ENCODE measurements around the gene HAGHL.

Gene HAGHL

DNA sequence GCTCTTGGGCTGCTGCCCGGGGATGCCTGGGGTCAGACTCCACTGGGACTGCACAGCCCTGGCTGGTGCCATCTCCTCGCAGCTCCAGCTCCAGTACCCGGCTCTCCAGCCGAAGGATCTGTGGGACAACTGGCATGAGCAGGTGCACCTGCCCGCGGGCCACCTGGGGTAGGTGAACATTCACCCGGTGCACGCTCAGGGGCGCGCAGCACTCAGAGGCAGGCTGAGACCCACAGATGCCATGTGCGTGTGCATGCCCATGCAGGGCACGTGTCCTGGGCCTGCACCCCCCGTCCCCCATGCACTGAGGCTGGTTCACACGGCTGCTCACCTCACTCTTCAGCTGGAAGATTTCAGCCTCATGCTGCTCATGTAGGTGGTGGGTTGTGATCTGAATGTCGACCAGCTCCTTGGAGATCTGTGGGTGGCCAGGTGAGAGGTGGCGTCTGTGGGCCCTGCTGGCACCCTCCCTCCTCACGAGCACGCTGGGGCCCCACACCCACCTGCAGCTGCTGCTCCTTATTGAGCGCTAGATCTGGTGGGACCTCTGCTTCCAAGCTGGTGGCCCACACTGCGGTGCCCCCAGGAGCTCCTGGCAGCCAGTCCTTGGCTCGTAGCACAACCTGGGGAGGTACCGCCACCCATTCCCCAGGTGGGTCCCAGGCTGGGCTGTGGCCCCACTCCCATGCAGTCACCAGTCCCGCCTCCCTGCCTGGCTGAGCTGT is 1.3 kb upstream of the HAGHL start:
- H3K4me3 ChIP-seq, result no peak overlapping the region
- no peak overlapping the region for H3K27ac ChIP-seq
- DNase-seq (ENCODE audit: low spot score), result no peak
- TF ChIP-seq, protein P1, sequence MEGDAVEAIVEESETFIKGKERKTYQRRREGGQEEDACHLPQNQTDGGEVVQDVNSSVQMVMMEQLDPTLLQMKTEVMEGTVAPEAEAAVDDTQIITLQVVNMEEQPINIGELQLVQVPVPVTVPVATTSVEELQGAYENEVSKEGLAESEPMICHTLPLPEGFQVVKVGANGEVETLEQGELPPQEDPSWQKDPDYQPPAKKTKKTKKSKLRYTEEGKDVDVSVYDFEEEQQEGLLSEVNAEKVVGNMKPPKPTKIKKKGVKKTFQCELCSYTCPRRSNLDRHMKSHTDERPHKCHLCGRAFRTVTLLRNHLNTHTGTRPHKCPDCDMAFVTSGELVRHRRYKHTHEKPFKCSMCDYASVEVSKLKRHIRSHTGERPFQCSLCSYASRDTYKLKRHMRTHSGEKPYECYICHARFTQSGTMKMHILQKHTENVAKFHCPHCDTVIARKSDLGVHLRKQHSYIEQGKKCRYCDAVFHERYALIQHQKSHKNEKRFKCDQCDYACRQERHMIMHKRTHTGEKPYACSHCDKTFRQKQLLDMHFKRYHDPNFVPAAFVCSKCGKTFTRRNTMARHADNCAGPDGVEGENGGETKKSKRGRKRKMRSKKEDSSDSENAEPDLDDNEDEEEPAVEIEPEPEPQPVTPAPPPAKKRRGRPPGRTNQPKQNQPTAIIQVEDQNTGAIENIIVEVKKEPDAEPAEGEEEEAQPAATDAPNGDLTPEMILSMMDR (IDR thresholded peaks at IDR 0.05), result no peak

DNA sequence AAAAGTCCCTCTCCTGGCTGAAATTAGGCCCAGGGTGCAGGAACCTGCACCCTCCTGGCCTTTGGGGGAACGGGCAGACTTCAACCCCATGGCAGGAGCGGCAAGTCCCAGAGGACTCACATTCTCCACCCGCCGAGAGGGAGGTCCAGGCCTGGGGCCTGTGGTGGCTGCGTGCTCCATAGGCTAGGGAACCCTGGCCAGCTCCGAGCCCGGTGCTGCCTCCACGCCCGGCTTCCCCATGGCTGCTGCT is 793 bp upstream of the HAGHL start:
- DNase-seq (ENCODE audit: low spot score), result no peak
- TF ChIP-seq, protein P1 (IDR thresholded peaks at IDR 0.05), result no peak
- H3K4me3 ChIP-seq, result peak overlapping the region; percentile 72
- H3K27ac ChIP-seq, result no peak overlapping the region

DNA sequence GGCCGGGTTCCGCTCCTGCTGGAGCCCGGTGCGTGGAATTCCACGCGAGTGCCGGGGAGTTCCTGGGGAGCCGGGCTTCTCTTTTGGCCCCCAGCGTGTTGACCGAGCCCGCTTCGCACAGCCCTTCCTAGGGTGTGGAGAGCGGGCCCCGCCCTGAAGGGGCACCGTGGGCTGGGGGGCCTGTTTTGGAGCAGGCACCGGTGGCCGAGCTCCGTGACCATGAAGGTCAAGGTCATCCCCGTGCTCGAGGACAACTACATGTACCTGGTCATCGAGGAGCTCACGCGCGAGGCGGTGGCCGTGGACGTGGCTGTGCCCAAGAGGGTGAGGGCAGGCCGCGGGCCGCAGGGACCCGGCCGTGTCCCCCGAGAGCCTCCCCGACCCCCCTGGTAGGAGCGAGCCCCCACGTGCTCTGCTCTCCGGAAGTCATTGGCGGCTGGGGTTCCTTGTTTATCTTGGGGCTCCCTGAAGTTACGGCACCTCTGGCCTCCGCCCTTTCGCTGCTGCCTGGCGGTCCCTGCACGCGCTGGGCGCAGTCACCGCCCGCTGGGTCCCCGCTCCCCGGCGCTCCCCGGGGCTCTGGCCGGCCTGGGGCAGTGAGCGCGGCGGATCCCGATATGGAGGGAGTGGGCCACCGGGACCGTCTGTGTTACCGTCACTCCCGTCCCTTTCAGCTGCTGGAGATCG is 528 bp downstream of the HAGHL start:
- H3K27ac ChIP-seq, result peak overlapping the region in 1 of 2 donors; percentile 44
- TF ChIP-seq, protein P1 (IDR thresholded peaks at IDR 0.05), result no peak
- no peak for DNase-seq (ENCODE audit: low spot score)
- H3K4me3 ChIP-seq, result peak overlapping the region; percentile 72

DNA sequence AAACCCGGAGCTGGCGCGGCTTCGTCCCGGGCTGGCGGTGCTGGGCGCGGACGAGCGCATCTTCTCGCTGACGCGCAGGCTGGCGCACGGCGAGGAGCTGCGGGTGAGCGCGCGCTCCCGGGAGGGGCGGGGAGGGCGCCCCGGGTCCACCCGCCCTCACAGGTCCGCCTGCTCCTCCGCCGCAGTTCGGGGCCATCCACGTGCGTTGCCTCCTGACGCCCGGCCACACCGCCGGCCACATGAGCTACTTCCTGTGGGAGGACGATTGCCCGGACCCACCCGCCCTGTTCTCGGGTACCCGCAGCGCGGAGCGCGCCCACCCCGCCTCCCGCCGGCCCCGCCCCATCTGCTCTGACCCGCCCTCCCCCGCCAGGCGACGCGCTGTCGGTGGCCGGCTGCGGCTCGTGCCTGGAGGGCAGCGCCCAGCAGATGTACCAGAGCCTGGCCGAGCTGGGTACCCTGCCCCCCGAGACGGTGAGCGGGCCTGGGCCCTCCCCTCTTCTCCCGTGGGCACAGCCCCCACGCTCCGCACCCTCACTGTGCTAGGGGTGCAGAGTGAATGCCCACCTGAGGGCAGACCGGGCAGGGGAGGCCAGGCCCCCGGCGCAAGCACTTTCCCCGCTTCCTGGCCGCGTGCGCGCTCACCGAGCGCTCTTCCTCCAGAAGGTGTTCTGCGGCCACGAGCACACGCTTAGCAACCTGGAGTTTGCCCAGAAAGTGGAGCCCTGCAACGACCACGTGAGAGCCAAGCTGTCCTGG is 1.4 kb downstream of the HAGHL start:
- Histone ChIP-seq H3K4me3 (peak overlapping the region; percentile 72), H3K27ac (peak overlapping the region in 1 of 2 donors; percentile 44)
- DNase-seq (ENCODE audit: low spot score), result no peak
- TF ChIP-seq, protein P1 (IDR thresholded peaks at IDR 0.05), result no peak

DNA sequence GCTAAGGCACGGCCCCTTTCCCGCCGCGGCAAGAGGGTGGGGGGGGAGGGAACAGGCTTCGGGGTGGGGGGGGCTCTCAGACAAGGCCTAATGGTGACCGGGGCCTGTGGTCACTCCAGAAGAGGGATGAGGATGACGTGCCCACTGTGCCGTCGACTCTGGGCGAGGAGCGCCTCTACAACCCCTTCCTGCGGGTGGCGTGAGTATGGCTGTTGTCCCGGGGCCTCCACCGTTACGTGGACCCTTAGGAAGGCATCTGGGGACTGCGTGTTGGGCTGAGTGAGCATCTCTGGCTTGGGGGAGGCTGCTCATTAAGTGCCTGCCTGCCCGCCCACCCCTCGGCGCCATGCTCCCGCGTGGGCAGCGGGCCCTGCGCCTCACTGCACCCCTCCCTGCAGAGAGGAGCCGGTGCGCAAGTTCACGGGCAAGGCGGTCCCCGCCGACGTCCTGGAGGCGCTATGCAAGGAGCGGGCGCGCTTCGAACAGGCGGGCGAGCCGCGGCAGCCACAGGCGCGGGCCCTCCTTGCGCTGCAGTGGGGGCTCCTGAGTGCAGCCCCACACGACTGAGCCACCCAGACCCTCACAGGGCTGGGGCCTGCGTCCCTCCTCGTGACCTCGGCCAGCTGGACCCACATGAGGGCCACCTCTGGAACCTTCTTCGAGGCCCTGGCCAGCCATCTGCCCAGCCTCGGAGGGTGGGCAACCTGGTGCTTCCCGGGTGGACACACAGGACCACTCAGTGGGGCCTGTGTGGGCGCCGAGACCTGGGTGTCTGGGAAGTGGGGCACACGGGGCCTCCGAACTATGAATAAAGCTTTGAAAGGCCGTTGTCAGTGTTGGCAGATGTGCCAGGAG is 2.2 kb downstream of the HAGHL start:
- H3K4me3 ChIP-seq, result peak overlapping the region; percentile 72
- no peak overlapping the region for H3K27ac ChIP-seq
- no peak for DNase-seq (ENCODE audit: low spot score)
- TF ChIP-seq, protein P1 (IDR thresholded peaks at IDR 0.05), result no peak

DNA sequence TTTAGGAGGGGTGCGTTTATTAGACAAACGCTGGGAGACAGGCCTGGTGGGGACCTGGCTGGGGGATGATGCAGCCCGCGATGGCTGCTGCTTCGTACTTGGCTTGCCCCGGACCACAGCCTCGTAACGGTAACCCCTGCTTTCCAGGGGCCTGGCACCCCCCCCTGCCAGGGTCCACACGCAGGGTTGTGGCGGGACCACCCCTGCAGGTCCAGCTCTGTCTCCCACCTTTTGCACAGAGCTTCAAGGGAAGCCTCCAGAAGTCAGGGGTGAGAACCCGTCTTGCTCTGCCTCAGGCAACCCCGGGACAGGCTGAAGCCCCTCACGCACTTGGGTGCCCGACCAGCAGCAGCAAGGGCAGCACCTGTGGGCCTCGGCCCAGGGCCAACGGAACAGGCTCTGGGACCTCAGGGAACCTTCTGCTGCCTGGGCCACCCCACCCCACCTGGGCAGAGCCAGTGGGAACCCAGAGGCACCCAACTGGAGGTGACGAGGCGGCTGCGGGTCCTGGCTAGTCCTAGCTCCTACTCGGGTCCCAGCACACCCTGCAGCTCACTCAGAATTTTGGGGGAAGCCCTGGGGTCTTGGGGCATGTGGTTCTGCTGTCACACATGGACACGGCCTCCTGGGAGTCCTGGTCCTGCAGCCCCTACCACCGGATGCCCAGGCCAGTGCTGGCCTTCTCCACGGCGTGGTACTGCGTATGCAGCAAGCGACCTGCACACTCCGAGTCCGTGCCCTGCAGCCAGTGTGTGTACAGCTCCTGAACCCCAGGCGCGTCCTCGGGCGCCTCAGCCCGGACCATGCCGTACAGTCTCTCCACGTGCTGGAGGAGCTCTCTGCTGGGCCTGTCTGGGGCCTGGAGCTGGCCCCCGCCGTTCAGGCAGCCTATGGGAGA is 3.1 kb downstream of the HAGHL start:
- TF ChIP-seq, protein P1 (IDR thresholded peaks at IDR 0.05), result no peak
- Histone ChIP-seq H3K4me3 (no peak overlapping the region), H3K27ac (no peak overlapping the region)
- DNase-seq (ENCODE audit: low spot score), result no peak
